Measurements from ENCODE around the gene HMCN2. TPM values are rescaled to one million over a fixed set of nuclear protein-coding genes. Genes with fewer than 3 reads are reported as not detected.

Gene HMCN2
- total RNA-seq, 1 donor = under 0.01 TPM

DNA sequence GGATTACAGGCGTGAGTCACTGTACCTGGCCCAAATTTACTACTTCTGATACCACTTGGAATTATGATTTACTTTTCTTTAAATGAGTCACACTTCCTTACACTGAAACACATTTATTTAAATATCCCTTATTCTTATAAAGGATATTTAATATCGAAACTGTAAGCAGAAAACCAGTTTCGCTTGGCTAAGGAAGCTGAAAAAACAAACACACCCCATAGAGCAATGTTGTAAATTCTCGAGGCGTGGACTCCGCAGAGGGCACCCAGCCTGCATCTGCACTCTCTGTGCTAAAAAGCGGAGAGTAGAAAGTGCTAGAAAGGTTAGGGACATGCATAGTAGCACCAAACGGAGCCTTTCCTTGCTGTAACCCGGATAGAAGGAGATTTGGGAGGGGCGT lies 86.5 kb downstream of the HMCN2 start:
- peaks cover 4% of the 10 kb centered on the region for H3K27me3 ChIP-seq (ENCODE audit: insufficient read depth, low read length)
- no peaks in the 10 kb centered on the region for H3K4me1 ChIP-seq (ENCODE audit: insufficient read depth, low read length)
- no peaks in the 10 kb centered on the region for H3K9me3 ChIP-seq (ENCODE audit: low read depth, low read length)
- no peaks in the 10 kb centered on the region for H3K79me2 ChIP-seq (ENCODE audit: insufficient read depth, low read length)
- TF ChIP-seq, protein P1, sequence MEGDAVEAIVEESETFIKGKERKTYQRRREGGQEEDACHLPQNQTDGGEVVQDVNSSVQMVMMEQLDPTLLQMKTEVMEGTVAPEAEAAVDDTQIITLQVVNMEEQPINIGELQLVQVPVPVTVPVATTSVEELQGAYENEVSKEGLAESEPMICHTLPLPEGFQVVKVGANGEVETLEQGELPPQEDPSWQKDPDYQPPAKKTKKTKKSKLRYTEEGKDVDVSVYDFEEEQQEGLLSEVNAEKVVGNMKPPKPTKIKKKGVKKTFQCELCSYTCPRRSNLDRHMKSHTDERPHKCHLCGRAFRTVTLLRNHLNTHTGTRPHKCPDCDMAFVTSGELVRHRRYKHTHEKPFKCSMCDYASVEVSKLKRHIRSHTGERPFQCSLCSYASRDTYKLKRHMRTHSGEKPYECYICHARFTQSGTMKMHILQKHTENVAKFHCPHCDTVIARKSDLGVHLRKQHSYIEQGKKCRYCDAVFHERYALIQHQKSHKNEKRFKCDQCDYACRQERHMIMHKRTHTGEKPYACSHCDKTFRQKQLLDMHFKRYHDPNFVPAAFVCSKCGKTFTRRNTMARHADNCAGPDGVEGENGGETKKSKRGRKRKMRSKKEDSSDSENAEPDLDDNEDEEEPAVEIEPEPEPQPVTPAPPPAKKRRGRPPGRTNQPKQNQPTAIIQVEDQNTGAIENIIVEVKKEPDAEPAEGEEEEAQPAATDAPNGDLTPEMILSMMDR (IDR thresholded peaks at IDR 0.05; ENCODE audit: extremely low read depth, low read depth, low read length) = no peak
- H3K36me3 ChIP-seq (ENCODE audit: insufficient read depth, low read length) = no peaks in the 10 kb centered on the region
- H3K4me3 ChIP-seq (ENCODE audit: insufficient read depth, low read length) = no peak overlapping the region
- H3K4me2 ChIP-seq (ENCODE audit: insufficient read depth, low read length) = no peak overlapping the region
- no peaks in the 10 kb centered on the region for H4K20me1 ChIP-seq (ENCODE audit: insufficient read depth, low read length)
- DNase-seq (ENCODE audit: insufficient read length, low spot score, missing footprints) = no peak
- no peak overlapping the region for H2AFZ ChIP-seq (ENCODE audit: low read length)
- no peak overlapping the region for H3K27ac ChIP-seq (ENCODE audit: low read depth, low read length)

DNA sequence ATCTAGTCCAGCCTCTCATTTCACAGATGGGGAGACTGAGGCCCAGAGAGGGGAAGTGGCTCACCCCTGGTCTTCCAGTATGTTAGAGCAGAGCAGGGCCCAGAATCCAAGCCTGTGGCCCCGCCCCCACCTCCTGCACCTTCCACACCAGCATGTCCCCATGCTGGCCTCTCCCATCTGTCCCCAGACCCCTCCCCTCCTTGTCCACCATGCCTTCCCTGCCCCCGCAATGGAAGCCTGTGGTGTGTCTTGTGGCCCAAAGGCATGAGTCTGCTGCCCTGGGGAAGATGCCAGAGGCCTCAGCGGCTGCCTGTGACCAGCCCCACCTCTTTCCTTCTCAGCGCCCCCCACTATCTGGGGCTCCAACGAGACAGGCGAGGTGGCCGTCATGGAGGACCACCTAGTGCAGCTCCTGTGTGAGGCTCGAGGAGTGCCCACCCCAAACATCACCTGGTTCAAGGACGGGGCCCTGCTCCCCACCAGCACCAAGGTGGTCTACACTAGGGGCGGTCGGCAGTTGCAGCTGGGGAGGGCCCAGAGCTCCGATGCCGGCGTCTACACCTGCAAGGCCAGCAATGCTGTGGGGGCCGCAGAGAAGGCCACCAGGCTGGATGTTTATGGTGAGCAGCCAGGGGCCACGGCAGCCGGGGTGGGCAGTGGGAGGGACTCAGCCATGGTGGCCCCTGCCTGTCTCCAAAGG lies 87.2 kb downstream of the HMCN2 start:
- no peaks in the 10 kb centered on the region for H3K4me1 ChIP-seq (ENCODE audit: insufficient read depth, low read length)
- TF ChIP-seq, protein P1 (IDR thresholded peaks at IDR 0.05; ENCODE audit: extremely low read depth, low read depth, low read length) = no peak
- H3K9me3 ChIP-seq (ENCODE audit: low read depth, low read length) = no peaks in the 10 kb centered on the region
- no peak overlapping the region for H3K27ac ChIP-seq (ENCODE audit: low read depth, low read length)
- DNase-seq (ENCODE audit: insufficient read length, low spot score, missing footprints) = no peak
- H2AFZ ChIP-seq (ENCODE audit: low read length) = no peak overlapping the region
- no peaks in the 10 kb centered on the region for H3K79me2 ChIP-seq (ENCODE audit: insufficient read depth, low read length)
- no peaks in the 10 kb centered on the region for H4K20me1 ChIP-seq (ENCODE audit: insufficient read depth, low read length)
- H3K27me3 ChIP-seq (ENCODE audit: insufficient read depth, low read length) = peaks cover 4% of the 10 kb centered on the region
- no peaks in the 10 kb centered on the region for H3K36me3 ChIP-seq (ENCODE audit: insufficient read depth, low read length)
- H3K4me3 ChIP-seq (ENCODE audit: insufficient read depth, low read length) = no peak overlapping the region
- no peak overlapping the region for H3K4me2 ChIP-seq (ENCODE audit: insufficient read depth, low read length)

DNA sequence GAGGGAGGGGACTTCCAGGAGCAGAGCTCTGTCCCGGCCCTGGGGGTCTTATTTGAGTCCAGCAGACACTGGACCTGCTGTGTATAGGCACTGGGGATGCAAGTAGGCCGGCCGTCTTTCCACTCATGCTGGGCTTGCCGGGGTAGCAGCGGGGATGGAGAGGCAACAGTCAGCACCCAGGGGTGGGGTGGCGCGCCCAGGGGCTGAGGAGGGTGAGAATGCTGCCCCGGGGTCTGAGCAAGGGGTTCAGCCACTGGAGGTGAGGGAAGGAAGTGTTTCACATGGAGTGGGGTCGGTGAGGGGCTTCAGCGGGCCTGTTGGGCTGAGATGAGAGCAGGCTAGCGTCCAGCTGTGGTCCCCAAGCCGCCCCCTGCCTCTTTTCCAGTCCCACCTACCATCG lies 88.8 kb downstream of the HMCN2 start:
- Histone ChIP-seq H3K4me1 (ENCODE audit: insufficient read depth, low read length) (no peaks in the 10 kb centered on the region), H3K4me2 (ENCODE audit: insufficient read depth, low read length) (no peak overlapping the region), H3K9me3 (ENCODE audit: low read depth, low read length) (no peaks in the 10 kb centered on the region), H4K20me1 (ENCODE audit: insufficient read depth, low read length) (no peaks in the 10 kb centered on the region), H2AFZ (ENCODE audit: low read length) (no peak overlapping the region), H3K79me2 (ENCODE audit: insufficient read depth, low read length) (no peaks in the 10 kb centered on the region), H3K4me3 (ENCODE audit: insufficient read depth, low read length) (no peak overlapping the region), H3K27me3 (ENCODE audit: insufficient read depth, low read length) (peaks cover 6% of the 10 kb centered on the region), H3K36me3 (ENCODE audit: insufficient read depth, low read length) (no peaks in the 10 kb centered on the region), H3K27ac (ENCODE audit: low read depth, low read length) (no peak overlapping the region)
- DNase-seq (ENCODE audit: insufficient read length, low spot score, missing footprints) = no peak
- TF ChIP-seq, protein P1 (IDR thresholded peaks at IDR 0.05; ENCODE audit: extremely low read depth, low read depth, low read length) = no peak

DNA sequence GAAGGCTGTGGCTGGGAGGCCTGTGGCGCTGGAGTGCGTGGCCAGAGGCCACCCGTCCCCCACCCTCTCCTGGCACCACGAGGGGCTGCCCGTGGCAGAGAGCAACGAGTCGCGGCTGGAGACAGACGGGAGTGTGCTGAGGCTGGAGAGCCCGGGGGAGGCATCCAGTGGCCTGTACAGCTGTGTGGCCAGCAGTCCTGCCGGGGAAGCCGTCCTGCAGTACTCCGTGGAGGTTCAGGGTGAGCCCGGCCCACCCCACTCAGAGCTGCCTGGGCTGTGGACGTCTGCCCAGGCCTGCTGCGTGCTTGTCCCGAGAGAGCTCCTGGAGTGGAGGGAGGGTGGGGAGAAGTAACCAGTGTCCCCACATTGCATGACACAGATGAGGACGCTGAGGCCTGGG lies 89.2 kb downstream of the HMCN2 start:
- H3K27ac ChIP-seq (ENCODE audit: low read depth, low read length) = no peak overlapping the region

More for the DNA sequence above, 89.2 kb downstream of the HMCN2 start:
- DNase-seq (ENCODE audit: insufficient read length, low spot score, missing footprints) = no peak
- Histone ChIP-seq H3K4me3 (ENCODE audit: insufficient read depth, low read length) (no peak overlapping the region), H4K20me1 (ENCODE audit: insufficient read depth, low read length) (no peaks in the 10 kb centered on the region), H3K4me1 (ENCODE audit: insufficient read depth, low read length) (no peaks in the 10 kb centered on the region), H3K36me3 (ENCODE audit: insufficient read depth, low read length) (no peaks in the 10 kb centered on the region), H3K79me2 (ENCODE audit: insufficient read depth, low read length) (no peaks in the 10 kb centered on the region), H2AFZ (ENCODE audit: low read length) (no peak overlapping the region), H3K9me3 (ENCODE audit: low read depth, low read length) (no peaks in the 10 kb centered on the region), H3K4me2 (ENCODE audit: insufficient read depth, low read length) (no peak overlapping the region), H3K27me3 (ENCODE audit: insufficient read depth, low read length) (peaks cover 6% of the 10 kb centered on the region)
- TF ChIP-seq, protein P1 (IDR thresholded peaks at IDR 0.05; ENCODE audit: extremely low read depth, low read depth, low read length) = no peak
